HL-60 (cell line): Measurements from ENCODE around the gene EFCAB6.

ENCODE experiments used
- DNase-seq, 2 experiments: peaks; one replicate each; pipeline ENCODE4 v3.0.0-alpha.2; 2010 to 2020; ENCODE audit warnings: low read depth in 1 of 2, low spot score in 1 of 2
- H3K27ac ChIP-seq: fragments of 250-450 bp; sonication (Bioruptor Pico); replicated peaks from 2 replicates; pipeline ENCODE4 v1.5.1; 2020; ENCODE audit warnings: mild to moderate bottlenecking, moderate library complexity
- H3K27me3 ChIP-seq: fragments of 250-450 bp; sonication (Bioruptor Pico); 2 replicates; pipeline ENCODE4 v1.5.1; 2021; ENCODE audit warnings: mild to moderate bottlenecking, moderate library complexity; ENCODE audit not compliant: insufficient read depth, poor library complexity, severe bottlenecking
- H3K4me3 ChIP-seq: replicated peaks from 2 replicates; pipeline ENCODE4 v1.5.1; 2011; ENCODE audit warnings: mild to moderate bottlenecking, control low read depth, low read length; ENCODE audit not compliant: insufficient read depth
- GABPA ChIP-seq: IDR thresholded peaks from 2 replicates; pipeline ENCODE4 v1.6.1; 2012; ENCODE audit warnings: low read depth
- POLR2AphosphoS5 ChIP-seq: IDR thresholded peaks from 2 replicates; pipeline ENCODE4 v1.6.1; 2012; ENCODE audit warnings: low read depth
- REST ChIP-seq: IDR thresholded peaks from 2 replicates; pipeline ENCODE4 v1.6.1; 2012; ENCODE audit warnings: low read depth; ENCODE audit not compliant: insufficient replicate concordance
- SPI1 ChIP-seq: IDR thresholded peaks from 2 replicates; pipeline ENCODE4 v1.6.1; 2012; ENCODE audit warnings: low read depth, mild to moderate bottlenecking, borderline replicate concordance
- TF ChIP-seq, protein P1 (sequence below): IDR thresholded peaks from one replicate; pipeline ENCODE4 v1.5.1; 2011; ENCODE audit warnings: low read length, control low read depth, inconsistent platforms; ENCODE audit not compliant: insufficient read depth

EFCAB6 gene

GRCh38 chr22:43823911-43824665 is 12.0 kb upstream of the EFCAB6 start:
- Histone ChIP-seq H3K27ac (no peak overlapping the region), H3K27me3 (no peaks in the 10 kb centered on the region), H3K4me3 (no peak overlapping the region)
- DNase-seq: no peak
- TF ChIP-seq GABPA: no peak

GRCh38 chr22:43823353-43823908 is 11.3 kb upstream of the EFCAB6 start:
- TF ChIP-seq, protein P1, sequence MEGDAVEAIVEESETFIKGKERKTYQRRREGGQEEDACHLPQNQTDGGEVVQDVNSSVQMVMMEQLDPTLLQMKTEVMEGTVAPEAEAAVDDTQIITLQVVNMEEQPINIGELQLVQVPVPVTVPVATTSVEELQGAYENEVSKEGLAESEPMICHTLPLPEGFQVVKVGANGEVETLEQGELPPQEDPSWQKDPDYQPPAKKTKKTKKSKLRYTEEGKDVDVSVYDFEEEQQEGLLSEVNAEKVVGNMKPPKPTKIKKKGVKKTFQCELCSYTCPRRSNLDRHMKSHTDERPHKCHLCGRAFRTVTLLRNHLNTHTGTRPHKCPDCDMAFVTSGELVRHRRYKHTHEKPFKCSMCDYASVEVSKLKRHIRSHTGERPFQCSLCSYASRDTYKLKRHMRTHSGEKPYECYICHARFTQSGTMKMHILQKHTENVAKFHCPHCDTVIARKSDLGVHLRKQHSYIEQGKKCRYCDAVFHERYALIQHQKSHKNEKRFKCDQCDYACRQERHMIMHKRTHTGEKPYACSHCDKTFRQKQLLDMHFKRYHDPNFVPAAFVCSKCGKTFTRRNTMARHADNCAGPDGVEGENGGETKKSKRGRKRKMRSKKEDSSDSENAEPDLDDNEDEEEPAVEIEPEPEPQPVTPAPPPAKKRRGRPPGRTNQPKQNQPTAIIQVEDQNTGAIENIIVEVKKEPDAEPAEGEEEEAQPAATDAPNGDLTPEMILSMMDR: no peak
- TF ChIP-seq REST: no peak
- Histone ChIP-seq H3K27me3 (peaks cover 2% of the 10 kb centered on the region), H3K4me3 (no peak overlapping the region), H3K27ac (no peak overlapping the region)
- DNase-seq: no peak

DNA sequence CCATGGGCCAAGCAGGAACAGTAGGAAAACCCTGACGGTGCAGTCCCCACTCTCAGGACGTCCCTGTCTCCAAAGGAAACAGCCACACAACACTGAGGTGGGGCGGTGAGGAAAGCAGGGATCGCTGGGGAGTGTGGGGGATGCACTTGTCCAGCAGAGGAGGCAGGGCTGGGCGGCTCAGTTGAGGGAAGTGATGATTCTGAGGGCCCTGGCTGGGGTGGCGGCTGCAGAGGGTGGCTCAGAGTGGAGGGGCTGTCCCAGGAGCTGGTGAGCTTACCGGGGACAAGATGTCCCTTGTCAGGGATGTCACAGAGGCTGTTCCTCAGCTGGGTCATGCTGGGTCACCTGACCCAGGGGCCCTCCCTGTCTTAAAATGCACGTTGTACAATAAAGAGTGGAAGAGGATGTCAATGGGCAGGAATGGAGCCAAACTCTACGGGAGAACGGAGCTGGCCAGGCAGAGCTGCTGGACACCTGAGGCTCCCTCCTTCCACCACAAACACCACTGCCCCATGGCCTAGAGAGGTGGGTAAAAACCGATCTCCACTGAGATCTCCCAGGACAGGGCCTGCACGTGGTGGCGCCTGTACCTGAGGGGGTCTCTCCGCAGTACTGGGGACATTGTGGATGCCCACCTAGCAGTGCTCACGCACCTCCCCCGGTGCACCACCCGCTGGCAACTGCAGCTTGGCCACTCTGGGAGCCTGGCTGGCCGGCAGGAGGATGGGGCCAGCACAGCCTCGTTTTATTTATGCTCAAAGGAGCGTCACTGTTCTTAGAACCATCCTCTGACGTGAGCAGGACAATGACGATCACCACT is 9.7 kb upstream of the EFCAB6 start:
- peaks cover 2% of the 10 kb centered on the region for H3K27me3 ChIP-seq
- TF ChIP-seq GABPA (no peak), SPI1 (no peak), POLR2AphosphoS5 (no peak), REST (no peak)
- no peak overlapping the region for H3K27ac ChIP-seq
- H3K4me3 ChIP-seq: no peak overlapping the region
- DNase-seq: no peak

- DNase-seq: no peak
- Histone ChIP-seq H3K27ac (no peak overlapping the region), H3K4me3 (no peak overlapping the region), H3K27me3 (peaks cover 2% of the 10 kb centered on the region)
- TF ChIP-seq SPI1 (no peak), GABPA (no peak), REST (no peak), POLR2AphosphoS5 (no peak)
- TF ChIP-seq, protein P1: no peak
Observed at GRCh38 chr22:43820651-43821305, 8.7 kb upstream of the EFCAB6 start.
